HG03039 (cell line): ENCODE results near the gene SH2B2.
"Not testable (repeated sequence)": the region's sequence is repeated elsewhere in the genome, so short reads cannot be mapped to it uniquely, and the experiment has no call there.

Experiments
- ATAC-seq: cut with Tn5 transposase; IDR thresholded peaks from one replicate; pipeline ENCODE4 v1.9.1; 2021; ENCODE audit warnings: mild to moderate bottlenecking, moderate library complexity; ENCODE audit not compliant: unreplicated experiment

The SH2B2 gene

DNA sequence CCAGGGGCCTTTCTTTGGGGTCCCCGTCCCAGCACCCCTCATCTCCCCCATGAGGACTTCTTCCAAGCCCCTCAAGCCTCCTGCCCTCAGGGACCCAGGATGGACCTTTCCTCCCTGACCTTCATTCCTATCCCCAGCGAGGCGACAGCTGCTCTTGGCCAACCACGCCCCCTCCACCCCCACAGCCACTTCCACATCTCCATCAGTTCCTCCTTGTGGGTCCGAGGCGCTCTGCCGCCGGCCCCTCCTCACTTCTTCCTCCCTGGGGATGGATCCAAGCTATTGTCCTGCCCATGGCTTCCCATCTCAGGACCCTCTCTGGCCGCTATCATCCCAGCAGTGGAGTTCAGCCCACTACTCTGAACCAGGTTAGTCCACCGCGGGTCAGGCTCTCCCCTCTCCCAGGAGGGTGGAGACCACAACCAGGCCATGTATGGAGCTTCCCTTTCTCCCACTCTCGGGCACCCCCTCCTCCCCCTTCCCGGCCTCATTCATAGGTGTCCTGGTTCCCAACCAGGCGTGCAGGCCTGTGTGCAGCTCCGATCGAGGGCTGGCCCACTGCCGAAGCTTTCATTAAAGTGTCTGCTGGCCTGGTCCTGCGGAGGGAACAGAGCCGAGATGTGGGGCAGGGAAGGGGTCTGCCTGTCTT, 1.7 kb upstream of the SH2B2 start:
- ATAC-seq, result no peak

DNA sequence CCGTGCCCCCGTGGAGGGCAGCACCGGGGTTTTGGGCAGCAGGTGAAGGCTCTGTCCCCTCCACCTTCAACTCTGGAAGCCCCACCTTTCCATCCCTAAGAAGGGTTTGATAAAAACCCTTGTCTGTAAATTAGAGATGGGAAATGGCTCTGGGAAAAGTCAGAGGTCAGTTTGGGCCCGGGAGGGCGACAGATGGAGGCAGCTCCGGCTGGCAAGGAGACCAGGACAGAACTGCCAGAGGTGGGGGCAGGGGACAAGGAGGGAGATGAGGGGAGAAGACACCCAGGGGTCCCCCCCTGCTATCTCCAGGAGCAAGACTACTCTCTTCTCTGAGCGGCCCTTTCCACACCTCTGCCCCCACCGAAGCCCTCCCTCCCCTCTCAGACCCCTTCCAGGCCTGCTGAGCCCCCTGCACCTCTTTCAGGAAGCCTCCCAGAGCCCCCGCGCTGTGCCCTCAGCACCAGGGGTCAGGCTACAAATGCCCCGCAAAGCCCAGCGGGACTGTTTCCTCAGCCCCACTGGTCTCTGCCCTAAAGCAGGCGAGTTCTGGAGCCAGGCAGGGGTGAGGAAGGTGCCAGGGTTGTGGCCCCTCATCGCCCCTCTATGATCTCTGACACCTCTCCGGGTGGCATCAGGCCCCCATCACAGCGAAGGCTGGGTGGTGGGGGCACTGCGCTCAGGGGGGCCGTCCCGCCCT, 980 bp upstream of the SH2B2 start:
- ATAC-seq, result no peak

DNA sequence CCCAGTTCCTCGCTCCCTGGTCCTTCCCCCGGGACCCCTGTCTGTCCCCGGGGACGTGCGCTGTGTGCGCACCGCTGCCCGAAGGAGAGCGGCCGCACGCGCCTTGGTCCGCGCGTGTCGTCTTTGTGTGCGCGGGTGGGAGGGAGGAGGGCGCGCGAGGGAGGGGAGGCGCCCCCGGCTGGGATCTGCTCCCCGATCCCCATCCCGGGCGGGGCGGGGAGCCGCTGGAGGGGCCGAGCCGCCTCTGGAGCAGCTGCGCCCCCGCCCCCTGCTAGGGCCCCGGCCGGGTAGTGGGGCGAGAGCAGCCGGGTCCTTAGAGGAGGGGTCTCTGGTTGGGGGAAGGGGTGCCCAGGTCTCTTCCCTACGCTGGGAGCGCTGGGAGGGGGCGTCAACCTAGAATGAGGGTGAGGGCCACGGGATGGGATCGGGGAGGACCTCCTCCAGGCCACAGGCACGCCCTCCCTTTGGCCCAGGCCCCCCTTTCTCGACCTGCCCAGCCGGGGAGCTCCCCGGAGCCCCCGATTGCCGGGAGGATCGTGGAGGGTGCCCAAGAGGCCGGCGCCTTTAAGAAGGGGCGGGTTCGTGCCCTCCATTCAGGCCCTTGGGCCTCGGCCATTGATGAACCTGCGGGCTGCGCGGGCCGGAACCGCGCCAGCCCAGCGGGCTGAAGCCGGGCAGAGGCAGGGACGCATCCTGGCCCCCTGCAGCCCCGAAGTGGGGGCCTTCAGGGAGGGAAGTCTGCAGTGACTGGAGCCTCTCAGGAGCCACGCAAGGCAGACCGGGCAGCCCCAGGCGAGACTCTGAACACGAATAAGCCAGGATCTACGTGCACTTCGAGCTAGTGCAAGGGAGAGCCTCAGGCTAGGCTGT, 678 bp downstream of the SH2B2 start:
- peak; percentile 8 for ATAC-seq

DNA sequence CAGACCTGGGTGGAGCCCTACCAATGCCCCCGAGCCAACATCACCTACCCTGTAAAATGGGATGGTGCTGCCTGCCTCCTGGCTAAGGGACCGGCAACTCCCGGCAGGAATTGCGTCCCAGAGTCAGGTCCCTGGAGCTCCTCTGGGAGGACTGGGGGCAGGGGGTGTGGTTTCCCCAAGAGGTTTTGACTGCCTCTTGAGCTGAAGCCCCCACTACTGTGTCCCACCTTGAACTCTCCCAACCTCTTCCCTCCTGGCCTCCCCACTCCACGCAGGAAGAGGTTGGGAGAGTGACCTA, 1.3 kb downstream of the SH2B2 start:
- no peak for ATAC-seq

DNA sequence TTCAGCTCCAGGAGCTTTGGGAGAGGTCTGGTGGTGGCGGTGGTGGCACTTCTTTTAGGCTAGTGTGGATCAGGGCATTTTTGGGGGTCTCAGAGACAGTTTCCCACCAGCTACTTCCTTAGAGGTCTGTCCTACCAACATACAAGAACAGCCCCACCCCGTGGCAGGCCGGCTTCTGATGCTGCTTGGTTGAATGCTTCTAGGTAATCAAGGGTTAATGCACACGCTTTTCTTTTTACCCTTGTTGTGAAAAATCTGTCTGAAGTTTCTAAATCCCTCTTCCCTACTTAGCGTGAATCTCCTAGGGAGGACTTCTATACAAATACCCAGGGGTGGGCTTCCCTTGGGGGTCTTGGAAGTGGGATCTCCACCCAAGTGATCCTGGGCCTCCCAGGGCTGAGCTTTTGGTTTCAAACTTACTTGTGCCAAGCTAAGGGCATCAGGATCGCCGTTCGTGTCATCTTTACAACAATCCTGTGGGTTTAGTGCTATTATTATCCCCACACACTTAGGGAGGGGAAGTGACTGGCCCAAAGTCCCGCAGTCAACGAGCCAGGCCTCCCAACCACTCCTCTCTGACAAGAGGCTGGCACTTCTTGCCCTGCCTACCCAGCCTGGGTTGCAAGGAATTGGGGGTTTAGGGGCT, 1.7 kb downstream of the SH2B2 start:
- ATAC-seq, result no peak

DNA sequence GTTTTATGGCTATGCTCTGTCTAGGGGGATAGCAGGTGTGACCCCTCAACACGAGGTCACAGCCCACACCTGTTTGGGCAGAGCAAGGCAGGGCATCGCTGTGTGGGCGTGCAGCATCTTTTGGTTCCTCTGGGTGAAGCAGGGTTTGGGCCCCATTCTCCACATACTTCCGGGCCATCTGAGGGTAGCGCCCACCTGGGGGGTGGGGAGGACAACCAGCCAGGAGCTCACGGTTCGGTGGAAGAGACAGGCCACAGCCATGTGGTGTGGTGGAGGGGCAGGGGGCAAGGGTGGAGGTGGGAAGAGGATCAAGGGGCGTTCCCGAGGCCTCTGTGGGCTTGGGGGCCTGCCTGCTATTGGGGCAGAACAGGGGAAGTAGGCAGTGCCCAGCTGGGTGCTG, 2.4 kb downstream of the SH2B2 start:
- no peak for ATAC-seq

DNA sequence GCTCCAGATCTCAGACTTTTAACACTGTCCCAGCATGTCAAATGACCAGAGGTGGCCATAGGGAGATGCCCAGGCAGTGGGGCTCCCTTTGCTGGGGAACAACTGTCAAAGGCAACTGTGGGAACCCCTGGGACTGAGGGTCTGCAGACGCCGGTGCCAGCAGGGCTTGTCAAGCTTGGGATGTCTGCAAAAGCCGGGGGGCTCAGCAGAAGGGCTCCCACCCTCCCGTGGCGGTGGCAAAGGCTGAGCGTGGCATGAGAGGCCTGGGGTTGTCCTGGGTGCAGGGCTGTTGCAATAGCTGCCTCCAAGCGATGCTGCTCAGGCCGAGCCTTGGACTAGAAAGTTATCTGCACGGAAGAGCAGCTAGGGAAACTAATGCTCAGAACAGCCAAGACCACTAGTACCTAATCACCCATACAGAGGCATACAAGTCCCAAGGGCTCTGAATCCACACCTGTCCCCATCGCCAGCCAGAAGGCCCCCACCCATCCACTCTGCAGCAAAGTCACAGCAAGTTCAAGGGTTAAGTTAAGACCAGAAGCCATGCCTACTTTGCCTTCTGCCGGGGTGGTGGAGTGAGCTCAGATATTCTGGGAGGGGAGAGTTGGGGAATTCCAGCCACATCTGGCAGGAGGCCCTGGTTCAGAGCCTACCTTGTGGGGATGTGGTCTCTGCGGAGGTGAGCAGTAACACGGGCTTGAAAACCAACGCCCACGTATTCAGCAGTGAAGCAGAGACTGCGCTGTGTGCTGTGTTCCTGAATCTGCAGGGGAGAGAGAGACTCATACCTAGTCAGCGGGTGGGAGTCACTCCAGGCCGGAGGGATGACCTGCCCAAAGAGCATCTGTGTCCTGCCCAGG, 4.6 kb downstream of the SH2B2 start:
- peak; percentile 35 for ATAC-seq

DNA sequence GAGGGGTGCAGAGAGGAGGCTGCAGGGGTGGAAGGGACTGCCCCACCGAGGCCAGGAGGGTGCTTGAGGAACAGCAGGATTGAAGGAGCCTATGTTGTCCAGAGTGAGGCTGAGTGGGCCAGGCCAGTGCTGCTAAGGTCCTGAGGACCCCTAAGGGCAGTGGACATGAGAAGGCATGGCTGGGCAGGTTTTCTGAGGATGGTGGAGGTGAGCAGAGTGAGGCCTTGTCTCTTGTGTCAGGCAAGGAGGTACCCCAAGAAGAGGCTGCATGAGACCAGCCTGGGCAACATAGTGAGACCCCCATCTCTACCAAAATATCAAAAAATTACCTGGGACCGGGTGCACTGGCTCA, 5.2 kb downstream of the SH2B2 start:
- no peak for ATAC-seq

DNA sequence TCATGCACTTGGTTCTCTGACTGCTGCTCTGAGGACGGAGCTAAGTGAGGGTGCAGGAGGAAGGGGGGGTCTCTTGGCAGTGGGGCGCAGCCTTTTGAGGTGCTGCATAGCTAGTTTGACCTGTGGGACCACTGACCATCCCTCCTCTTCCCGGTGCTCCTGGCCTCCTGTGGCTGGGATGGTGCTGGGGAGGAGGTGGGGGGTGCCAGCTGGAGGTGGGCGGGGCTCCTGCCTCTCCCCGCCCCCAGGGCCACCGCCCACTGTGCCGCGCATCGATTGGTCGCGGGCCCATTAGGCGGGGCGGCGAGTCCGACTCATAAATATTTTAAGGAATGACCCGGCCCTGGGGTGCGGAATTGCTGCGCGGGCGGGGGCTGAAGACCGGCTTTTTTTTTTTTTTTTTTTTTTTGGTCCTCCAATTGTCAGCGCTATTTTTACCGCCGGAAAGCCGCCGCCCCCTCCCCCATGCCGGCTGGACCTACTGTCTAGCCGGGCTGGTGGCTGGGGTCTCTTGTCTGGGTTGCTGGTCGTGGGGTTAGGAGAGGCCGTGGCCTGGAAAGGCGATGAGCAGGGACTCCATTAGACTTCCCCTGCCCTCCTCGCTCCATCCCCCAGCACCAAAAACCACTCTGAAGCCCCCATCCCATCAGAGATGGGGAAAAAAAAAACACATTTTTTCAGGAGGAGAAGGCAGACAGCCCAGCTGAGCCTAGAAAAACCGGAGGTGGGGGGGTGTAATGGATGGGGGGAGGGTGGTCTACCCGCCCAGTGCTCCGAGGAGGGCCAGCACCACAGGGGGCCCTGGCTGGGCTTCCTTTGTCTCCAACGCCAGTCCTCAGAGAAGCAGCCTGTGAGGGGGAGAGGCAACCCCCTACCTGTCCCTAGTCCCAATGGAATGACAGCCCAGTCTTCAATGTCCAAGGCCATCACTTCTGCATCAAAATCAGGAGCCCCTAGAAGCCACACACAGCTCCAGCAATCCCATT, 6.4 kb downstream of the SH2B2 start:
- ATAC-seq, result no peak

DNA sequence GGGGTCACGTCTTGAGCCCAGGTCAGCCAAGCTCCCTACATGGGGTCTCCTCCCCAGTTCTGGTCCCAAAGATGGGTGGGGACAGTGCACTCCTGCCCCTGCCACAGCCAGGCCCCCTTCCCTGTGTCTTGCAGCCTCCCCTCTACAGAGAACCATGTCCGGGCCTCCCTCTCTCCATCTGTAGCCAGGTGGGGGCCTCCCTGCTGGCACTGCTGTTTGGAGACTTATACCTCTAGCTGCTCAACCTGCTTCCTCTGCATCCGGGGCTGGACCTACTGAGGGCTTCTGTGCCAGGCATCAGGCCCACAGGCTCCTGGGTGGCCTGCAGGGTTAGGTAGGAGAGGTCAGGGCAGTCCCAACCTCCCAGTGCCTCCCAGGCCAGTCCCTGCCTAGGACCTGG, 7.9 kb downstream of the SH2B2 start:
- ATAC-seq, result no peak

DNA sequence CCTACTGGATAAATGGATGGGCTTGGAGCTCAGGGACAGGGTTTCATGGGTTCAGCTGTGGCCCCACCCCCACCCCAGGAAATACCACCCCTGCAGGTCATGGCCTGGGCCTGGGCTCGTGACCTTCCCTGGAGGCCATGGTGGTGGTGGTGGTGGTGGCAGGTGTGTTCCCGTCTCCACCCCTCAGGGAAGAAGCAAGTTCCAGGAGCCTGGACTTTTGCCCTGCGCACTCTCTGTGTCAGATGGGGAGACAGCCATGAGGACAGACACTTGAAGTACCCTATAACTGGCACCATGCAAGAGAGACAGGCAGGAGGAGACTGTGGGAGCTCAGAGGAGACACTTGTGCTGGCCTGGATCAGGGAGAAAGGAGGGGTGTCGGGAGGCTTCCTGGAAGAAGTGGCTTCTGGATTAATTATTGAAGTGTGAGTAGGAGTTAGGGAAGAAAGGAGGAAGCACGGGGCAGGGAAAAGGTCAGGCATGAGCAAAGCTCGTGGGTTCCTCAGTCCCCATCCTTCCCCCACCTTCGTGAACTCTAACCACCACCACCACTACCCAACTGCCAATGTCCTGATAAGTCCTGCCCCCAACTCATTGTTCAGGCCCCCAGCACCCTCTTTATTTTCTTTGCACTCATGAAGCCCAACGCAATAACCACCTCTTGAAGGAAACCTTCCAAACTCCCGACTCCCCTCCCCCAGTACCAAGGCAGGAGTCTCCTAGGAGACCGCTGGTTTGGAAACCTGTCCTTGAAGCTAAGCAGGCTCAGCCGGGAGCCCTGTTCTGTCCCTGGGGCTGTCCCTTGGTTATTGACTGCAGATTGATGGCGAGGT, 8.9 kb downstream of the SH2B2 start:
- ATAC-seq, result no peak

DNA sequence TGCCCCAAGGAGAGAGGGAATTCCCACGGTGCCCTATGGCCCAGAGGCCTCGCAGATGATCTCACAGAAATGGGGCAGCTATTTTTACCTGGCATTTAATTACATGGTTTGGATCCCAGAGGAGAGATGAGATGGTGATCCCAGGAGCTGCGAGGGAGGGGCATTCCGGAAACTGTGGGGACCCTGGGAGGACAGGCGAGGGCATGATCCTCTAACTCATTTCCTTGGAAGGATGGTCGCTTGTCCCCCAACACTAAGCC, 9.4 kb downstream of the SH2B2 start:
- no peak for ATAC-seq

DNA sequence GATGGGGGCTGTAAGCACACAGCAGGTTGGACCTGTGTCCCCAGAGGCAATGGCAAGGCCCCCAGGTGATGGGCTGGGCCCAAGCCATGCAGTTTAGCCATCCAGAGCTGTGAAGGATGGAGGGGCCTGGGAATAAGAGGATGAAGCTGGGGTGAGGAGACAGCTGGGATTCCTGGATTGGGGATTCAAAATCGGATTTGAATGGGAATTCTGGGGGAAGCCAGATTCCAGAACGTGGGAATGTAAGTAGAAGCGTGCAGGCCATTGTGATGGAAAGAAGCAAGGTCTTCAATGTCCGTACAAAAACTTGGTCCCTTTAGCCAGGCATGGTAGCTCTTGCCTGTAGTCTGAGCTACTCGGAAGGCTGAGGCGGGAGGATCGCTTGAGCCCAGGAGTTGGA, 9.8 kb downstream of the SH2B2 start:
- no peak for ATAC-seq

DNA sequence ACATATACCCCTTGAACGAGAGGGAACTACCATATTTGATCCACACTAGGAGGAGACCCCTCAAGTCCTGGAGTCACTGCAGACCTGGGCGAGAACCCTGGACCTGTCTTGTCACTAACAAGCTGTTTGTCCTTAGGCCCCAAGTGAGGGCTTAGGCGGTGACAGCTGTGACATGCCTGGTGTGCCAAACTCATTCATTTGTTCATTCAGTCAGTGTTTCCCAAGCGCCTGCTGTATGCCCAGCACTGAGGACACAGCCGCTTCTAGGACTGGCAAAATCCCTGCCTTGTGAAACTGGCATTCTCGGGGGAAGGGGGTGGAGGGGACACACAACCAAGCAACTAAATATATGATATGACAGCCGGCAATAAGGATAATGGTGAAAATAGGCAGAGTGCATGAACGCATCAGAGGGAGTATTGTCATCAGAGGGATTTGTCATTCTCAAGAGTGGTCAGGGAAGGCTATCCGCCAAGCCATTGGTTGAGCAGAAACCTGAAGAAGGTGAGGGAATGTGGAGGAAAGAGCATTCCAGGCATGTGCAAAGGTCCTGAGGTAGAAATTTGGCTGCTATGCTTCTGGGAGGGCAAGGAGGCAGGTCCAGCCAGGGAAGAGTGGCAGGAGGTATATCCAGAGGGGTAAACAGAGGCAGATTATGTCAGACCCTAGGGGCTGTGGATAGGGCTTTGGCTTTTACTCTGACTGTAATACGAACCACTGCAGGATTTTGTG, 11.0 kb downstream of the SH2B2 start:
- ATAC-seq, result no peak

DNA sequence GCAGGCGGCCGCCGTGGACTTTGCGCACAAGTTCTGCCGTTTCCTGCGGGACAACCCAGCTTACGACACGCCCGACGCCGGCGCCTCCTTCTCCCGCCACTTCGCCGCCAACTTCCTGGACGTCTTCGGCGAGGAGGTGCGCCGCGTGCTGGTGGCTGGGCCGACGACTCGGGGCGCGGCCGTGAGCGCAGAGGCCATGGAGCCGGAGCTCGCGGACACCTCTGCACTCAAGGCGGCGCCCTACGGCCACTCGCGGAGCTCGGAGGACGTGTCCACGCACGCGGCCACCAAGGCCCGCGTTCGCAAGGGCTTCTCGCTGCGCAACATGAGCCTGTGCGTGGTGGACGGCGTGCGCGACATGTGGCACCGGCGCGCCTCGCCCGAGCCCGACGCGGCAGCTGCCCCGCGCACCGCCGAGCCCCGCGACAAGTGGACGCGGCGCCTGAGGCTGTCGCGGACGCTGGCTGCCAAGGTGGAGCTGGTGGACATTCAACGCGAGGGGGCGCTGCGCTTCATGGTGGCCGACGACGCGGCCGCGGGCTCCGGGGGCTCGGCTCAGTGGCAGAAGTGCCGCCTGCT, 14.1 kb downstream of the SH2B2 start:
- ATAC-seq, result no peak

DNA sequence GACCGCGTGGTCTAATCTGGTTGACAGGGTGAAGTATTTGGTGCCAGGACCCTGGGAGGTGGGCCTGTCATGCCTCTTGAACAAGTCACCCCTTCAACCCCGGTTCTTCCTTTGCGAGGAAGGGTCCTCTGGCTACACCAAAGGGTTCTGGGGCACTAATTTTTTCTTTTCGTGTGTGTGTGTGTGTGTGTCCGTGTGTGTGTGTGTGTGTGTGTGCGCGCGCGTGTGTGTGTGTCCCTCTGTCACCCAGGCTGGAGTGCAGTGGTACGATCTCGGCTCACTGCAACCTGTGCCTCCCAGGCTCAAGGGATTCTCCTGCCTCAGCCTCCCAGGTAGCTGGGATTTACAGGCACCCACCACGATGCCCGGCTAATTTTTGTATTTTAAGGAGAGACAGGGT, 14.7 kb downstream of the SH2B2 start:
- ATAC-seq, result not testable (repeated sequence)

DNA sequence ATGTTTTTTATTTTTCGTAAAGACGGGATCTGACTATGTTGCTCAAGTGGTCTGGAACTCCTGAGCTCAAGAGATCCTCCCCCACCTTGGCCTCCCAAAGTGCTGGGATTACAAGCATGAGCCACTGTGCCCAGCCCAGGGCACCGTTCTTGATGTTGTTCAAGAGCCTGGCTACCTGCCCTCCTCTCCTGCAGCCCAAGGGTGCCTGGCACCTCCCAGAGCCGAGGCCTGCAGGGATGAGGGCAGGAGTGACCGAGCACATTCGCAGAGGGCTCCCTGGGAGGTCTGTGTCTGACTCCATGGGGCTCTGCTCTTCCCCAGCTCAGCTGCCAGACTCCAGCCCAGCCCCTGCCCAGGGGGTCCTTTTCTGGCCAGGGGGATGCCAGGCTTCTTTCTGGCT, 15.4 kb downstream of the SH2B2 start:
- no peak for ATAC-seq
